Stimulated activated CD8-positive, alpha-beta memory T cell treated with anti-CD3 and anti-CD28 coated beads, Interleukin-12 subunit alpha, Interleukin-12 subunit beta, amount 100 ng/mL, for 24 hours (primary cell): ENCODE measurements around the gene ADAMTS16.

Source experiments
- DNase-seq: peaks from one replicate; pipeline ENCODE4 v3.0.0-alpha.2; 2020; ENCODE audit errors: extremely low read depth

Gene ADAMTS16

GRCh38 chr5:5141625-5142525 lies 1.7 kb downstream of the ADAMTS16 start:
- no peak for DNase-seq

- DNase-seq = no peak
Observed at GRCh38 chr5:5144441-5144840, 4.3 kb downstream of the ADAMTS16 start.

- DNase-seq = no peak
Observed at GRCh38 chr5:5145651-5146529, 5.8 kb downstream of the ADAMTS16 start.

GRCh38 chr5:5146530-5147160 lies 6.5 kb downstream of the ADAMTS16 start:
- no peak for DNase-seq

GRCh38 chr5:5149154-5149553 lies 9.0 kb downstream of the ADAMTS16 start:
- no peak for DNase-seq

GRCh38 chr5:5150667-5151066 lies 10.5 kb downstream of the ADAMTS16 start:
- no peak for DNase-seq

GRCh38 chr5:5154733-5155132 lies 14.6 kb downstream of the ADAMTS16 start:
- DNase-seq = no peak

GRCh38 chr5:5155617-5156016 lies 15.5 kb downstream of the ADAMTS16 start:
- no peak for DNase-seq

GRCh38 chr5:5156471-5157082 lies 16.4 kb downstream of the ADAMTS16 start:
- no peak for DNase-seq

GRCh38 chr5:5158472-5158895 lies 18.4 kb downstream of the ADAMTS16 start:
- DNase-seq = no peak

GRCh38 chr5:5159282-5160103 lies 19.4 kb downstream of the ADAMTS16 start:
- no peak for DNase-seq

GRCh38 chr5:5164163-5164562 lies 24.0 kb downstream of the ADAMTS16 start:
- no peak for DNase-seq

- no peak for DNase-seq
Observed at GRCh38 chr5:5165541-5166002, 25.4 kb downstream of the ADAMTS16 start.

- no peak for DNase-seq
Observed at GRCh38 chr5:5169466-5169865, 29.3 kb downstream of the ADAMTS16 start.

GRCh38 chr5:5178136-5178535 lies 38.0 kb downstream of the ADAMTS16 start:
- no peak for DNase-seq

GRCh38 chr5:5178580-5178979 lies 38.5 kb downstream of the ADAMTS16 start:
- DNase-seq = no peak

GRCh38 chr5:5179079-5179478 lies 38.9 kb downstream of the ADAMTS16 start:
- no peak for DNase-seq

GRCh38 chr5:5179597-5179996 lies 39.5 kb downstream of the ADAMTS16 start:
- DNase-seq = no peak

GRCh38 chr5:5181650-5182324 lies 41.7 kb downstream of the ADAMTS16 start:
- no peak for DNase-seq

GRCh38 chr5:5182508-5183188 lies 42.5 kb downstream of the ADAMTS16 start:
- DNase-seq = no peak
